IPS DF 6.9 (cell line): ENCODE results near the gene RER1.

Source experiments
- DNase-seq: peaks from one replicate; pipeline ENCODE4 v3.0.0-alpha.2; 2013; ENCODE audit warnings: low read depth, low spot score
- H3K27ac ChIP-seq: one replicate; pipeline ENCODE4 v1.5.1; 2013; ENCODE audit warnings: low read length, control low read depth
- H3K27me3 ChIP-seq: 2 replicates; pipeline ENCODE4 v1.6.1; 2013; ENCODE audit warnings: mild to moderate bottlenecking, low read length; ENCODE audit not compliant: control insufficient read depth, insufficient read depth
- H3K36me3 ChIP-seq: 2 replicates; pipeline ENCODE4 v1.6.1; 2013; ENCODE audit warnings: low read length; ENCODE audit not compliant: control insufficient read depth, insufficient read depth
- H3K4me1 ChIP-seq: 2 replicates; pipeline ENCODE4 v1.6.1; 2013; ENCODE audit warnings: low read length; ENCODE audit not compliant: control insufficient read depth, insufficient read depth
- H3K4me3 ChIP-seq: 2 replicates; pipeline ENCODE4 v1.5.1; 2013; ENCODE audit warnings: mild to moderate bottlenecking, low read length
- H3K9me3 ChIP-seq: 2 replicates; pipeline ENCODE4 v1.6.1; 2013; ENCODE audit warnings: low read length, inconsistent platforms; ENCODE audit not compliant: control insufficient read depth, insufficient read depth
- WGBS: extraction: QIAGEN DNeasy Blood & Tissue Kit; methylation state at CpG from one replicate; pipeline ENCODE4 v1.1.7; 2013; ENCODE audit warnings: mixed read lengths, missing lambda C conversion rate; ENCODE audit not compliant: insufficient read length, insufficient coverage; 5-methylcytosine and 5-hydroxymethylcytosine counted together

Gene RER1

DNA sequence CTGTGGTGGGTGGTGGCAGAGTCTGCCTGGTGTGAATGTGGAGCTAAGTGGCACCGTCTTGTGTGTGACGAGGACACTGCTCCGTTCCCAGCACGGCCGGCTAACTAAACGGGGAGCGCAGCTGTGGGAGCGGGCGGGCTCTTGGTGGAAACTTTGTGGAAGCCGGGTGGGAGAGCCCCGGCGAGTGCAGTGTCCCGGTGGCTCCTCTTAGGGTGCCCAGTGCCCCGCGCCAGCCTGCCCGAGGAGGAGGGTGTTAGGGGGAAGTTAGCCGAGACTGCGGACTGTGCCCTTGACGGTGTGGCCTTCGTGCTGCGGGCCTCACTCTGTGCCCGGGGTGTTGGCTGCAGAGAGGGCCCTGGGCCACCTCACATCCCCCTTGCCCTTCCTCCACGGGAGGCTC lies 10.8 kb downstream of the RER1 start:
- peaks cover 40% of the 10 kb centered on the region for H3K36me3 ChIP-seq
- no CpG with 5 or more reads among the region's 23 CpGs for WGBS
- DNase-seq: no peak
- H3K27me3 ChIP-seq: no peaks in the 10 kb centered on the region
- no peaks in the 10 kb centered on the region for H3K9me3 ChIP-seq
- no peaks in the 10 kb centered on the region; the same call in 1 of the 2 replicates for H3K4me1 ChIP-seq
- H3K4me3 ChIP-seq: no peak overlapping the region
- H3K27ac ChIP-seq: no peak overlapping the region

DNA sequence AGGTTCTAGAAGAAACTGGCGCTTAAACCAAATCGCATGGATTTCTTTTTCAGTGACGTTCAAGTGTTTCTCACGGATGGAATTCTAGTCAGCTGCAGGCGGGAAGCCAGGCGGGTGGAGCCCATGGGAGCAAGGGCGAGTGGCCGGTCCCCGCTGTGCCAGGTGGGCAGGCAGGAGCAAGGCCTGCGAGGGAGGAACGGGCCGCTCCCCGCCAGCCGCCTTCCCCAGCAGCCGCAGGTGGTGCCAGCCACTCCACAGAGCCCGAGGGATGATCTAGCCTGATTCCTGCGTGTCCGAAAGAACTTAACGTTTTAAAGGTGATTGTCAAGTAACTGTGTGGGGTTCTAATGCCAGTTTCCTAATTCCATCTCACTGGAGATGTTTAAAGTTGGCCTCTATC lies 11.6 kb downstream of the RER1 start:
- H3K4me3 ChIP-seq: no peak overlapping the region
- no peaks in the 10 kb centered on the region; the same call in 1 of the 2 replicates for H3K4me1 ChIP-seq
- DNase-seq: no peak
- no peak overlapping the region for H3K27ac ChIP-seq
- H3K36me3 ChIP-seq: peaks cover 39% of the 10 kb centered on the region
- H3K9me3 ChIP-seq: no peaks in the 10 kb centered on the region
- no peaks in the 10 kb centered on the region for H3K27me3 ChIP-seq
- no CpG with 5 or more reads among the region's 19 CpGs for WGBS

DNA sequence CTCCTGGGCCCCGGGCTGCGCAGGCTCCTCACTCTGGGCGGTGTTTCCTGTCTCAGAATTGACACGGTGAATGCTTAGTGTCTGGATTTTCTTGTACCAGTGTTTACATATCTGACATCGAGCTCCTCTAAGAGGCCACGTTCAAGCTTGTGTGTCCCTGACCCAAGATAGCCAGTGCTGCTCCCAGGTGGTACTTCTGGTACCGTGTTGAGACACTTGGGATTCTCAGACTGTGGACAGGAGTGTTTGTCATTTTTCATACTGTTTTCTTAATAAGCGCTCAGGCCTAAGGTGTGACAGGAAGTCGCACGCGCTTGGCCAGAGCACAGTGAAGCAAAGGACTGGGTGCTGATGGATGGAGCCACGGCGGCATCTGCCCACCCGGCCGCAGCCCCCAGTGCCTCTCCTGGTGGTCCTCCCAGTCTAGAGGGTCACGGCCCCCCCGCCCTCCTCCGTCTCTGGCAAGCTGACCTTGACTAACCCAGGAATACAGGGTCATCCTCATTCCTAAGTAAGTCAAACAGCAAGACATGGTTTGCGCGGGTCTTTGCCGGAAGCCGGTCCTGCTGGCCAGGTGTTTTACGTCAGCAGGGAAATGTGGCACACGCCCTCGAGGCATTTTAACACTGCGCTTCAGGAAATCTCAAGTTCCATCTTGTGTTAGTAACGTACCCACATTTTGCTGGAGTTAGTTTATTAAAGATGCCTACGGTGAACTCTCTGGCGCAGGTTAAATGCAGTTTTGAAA lies 12.7 kb downstream of the RER1 start:
- Histone ChIP-seq H3K27ac (no peak overlapping the region), H3K9me3 (no peaks in the 10 kb centered on the region), H3K4me3 (no peak overlapping the region), H3K36me3 (peaks cover 43% of the 10 kb centered on the region), H3K4me1 (no peaks in the 10 kb centered on the region; the same call in 1 of the 2 replicates), H3K27me3 (no peaks in the 10 kb centered on the region)
- DNase-seq: no peak
- WGBS: no CpG with 5 or more reads among the region's 29 CpGs

DNA sequence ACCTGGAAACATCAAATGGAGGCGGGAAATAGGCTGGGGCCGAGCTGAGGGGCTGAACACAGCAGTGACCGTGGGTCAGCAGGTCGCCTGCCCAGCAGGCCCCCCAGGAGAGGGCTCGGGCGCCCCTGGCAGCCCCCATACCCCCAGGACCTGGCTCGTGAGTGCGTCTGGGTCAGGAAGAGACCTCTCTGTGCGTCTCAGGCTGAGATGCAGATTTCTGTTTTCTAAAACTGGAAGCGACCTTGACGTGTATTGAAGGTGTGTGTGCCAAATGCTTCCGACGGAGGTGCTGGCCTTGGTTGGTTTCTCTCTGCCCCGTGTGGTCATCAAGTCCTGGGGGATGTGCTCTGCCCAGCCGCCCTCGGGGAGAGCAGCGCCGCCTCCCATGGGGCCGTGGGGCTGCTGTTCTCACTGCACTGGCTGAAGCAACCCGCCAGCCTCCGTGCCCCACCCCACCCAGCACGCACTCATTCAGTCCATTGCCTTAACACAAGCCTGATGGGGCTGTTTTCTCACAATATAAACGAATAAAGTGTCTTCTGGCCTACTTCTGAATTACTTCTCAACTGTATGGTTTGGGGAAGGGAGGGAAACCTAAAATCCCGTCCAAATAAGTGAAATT lies 13.4 kb downstream of the RER1 start:
- Histone ChIP-seq H3K4me1 (no peaks in the 10 kb centered on the region; the same call in 1 of the 2 replicates), H3K4me3 (no peak overlapping the region), H3K27me3 (no peaks in the 10 kb centered on the region), H3K9me3 (no peaks in the 10 kb centered on the region), H3K27ac (no peak overlapping the region), H3K36me3 (peaks cover 42% of the 10 kb centered on the region)
- no peak for DNase-seq
- WGBS: no CpG with 5 or more reads among the region's 24 CpGs

DNA sequence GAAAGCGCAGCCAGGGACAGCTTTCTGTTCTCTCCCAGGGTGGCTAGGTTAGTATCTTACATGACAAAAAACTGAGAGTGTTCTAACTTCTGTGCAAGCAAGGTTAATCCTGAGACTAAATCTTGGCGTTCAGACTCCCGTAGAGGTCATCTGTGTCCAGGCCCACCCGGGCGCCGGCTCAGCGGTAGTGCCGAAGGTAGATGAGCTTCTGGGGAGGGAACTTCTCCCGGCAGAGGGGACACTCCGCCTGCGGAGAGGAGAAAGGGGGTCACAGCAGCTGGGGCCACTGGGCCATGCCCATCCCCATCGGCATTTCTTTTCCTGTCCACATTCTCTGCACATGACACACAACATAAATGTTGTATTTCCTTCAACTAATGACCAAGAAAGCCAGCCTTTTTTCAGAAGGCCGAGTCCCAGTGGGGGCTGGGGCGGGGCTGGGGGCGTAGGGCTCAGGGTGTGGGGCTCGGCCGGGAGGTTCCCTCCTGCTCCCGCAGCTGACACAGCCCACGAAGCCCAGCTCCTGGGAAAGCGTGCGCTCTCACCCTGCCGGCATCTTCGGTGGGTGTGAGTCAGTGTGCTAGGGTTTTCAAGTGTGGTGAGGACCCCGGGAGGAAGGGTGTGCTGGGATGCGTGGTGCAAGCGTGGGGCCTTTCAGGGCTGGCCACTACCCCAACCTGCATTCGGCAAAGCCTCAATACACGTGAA lies 14.1 kb downstream of the RER1 start:
- H3K27me3 ChIP-seq: no peaks in the 10 kb centered on the region
- H3K27ac ChIP-seq: no peak overlapping the region
- H3K9me3 ChIP-seq: no peaks in the 10 kb centered on the region
- peaks cover 42% of the 10 kb centered on the region for H3K36me3 ChIP-seq
- no peak overlapping the region for H3K4me3 ChIP-seq
- DNase-seq: no peak
- no peaks in the 10 kb centered on the region; the same call in 1 of the 2 replicates for H3K4me1 ChIP-seq
- WGBS: no CpG with 5 or more reads among the region's 28 CpGs

DNA sequence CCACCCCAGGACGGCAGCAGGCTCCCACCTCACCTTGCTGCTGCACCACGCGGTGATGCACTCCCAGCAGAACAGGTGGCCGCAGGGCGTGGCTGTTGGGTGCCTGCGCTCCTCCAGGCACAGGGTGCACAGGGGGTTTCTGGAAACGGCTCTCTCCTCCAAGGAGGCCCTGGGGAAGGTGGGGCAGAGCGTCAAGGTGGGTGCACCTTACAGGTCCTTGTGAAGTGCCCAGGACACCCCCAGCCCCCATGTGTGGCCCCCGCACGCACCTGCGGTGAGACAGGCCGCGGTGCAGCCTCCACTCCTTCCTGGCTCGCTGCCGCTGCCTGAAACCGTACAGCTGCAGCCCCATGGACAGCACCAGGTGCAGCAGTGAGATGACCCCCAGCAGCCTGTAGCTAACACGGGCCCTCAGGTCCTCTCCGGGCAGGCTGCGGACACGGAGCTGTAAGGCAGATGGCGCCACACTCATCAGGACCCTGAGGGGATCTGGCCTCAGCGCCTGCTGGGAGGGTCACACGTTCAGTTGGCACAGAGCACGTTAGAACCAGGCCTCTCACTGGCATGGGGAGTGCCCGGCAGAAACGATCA lies 14.9 kb downstream of the RER1 start:
- H3K27ac ChIP-seq: no peak overlapping the region
- H3K36me3 ChIP-seq: peaks cover 39% of the 10 kb centered on the region
- no peaks in the 10 kb centered on the region; the same call in 1 of the 2 replicates for H3K4me1 ChIP-seq
- no peak overlapping the region for H3K4me3 ChIP-seq
- DNase-seq: no peak
- no peaks in the 10 kb centered on the region for H3K9me3 ChIP-seq
- WGBS: no CpG with 5 or more reads among the region's 26 CpGs
- H3K27me3 ChIP-seq: no peaks in the 10 kb centered on the region

DNA sequence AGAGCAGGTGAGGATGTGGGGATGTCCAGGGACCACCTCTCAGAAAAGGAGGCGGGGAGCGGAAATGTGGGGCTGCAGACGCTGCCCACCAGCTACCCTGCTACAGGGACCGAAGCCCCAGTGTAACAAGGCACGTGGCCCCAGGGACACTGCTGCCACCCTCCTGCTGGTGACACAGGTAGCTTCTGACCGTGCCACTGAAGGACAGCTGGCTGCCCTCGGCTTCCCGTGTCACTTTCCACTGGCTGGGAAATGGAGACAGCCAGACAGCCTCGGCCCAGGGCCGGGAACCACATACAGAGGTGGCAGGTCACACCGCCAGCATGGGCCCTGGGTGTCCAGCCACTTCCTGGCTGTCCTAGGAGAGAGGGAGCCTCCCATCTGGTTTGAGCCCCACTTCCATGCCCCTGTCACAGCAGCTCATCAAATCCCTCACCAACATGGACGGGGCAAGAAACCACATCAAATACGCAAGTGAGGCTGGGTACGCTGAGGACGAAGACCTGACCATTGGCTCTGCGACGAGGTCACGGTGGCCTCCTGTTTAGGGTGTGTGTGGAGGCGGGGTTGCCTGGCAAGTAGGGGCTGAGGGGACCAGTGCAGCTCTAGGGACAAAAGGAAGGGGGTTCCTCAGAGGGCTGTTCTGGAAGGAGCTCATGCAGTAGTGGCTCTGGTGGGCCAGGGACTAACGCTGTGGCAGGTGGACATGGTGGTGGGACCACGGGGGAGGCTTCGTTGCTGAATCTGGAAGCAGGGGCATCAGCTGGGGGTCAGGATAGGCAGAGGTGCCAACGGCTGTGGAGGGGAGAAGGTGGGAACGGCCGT lies 15.7 kb downstream of the RER1 start:
- WGBS: no CpG with 5 or more reads among the region's 25 CpGs
- Histone ChIP-seq H3K4me3 (no peak overlapping the region), H3K9me3 (no peaks in the 10 kb centered on the region), H3K36me3 (peaks cover 31% of the 10 kb centered on the region), H3K27ac (no peak overlapping the region), H3K4me1 (no peaks in the 10 kb centered on the region; the same call in 1 of the 2 replicates), H3K27me3 (no peaks in the 10 kb centered on the region)
- no peak for DNase-seq

DNA sequence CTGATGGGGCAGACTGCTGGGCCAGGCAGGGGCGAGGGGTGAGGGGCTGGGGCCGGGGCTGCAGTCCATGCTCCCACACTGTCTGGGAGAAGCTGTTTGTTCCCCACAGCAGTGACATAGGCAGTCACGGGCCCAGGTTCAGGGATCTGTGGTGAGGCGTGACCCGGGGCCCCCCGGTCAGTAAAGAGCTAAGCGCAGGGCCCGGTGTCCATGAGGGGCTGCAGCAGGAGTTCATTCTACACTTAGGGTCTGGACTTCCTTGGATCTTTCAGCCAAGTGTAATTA lies 16.3 kb downstream of the RER1 start:
- no peaks in the 10 kb centered on the region; the same call in 1 of the 2 replicates for H3K4me1 ChIP-seq
- no CpG with 5 or more reads among the region's 8 CpGs for WGBS
- peaks cover 25% of the 10 kb centered on the region for H3K36me3 ChIP-seq
- no peaks in the 10 kb centered on the region for H3K9me3 ChIP-seq
- H3K27me3 ChIP-seq: no peaks in the 10 kb centered on the region
- H3K4me3 ChIP-seq: no peak overlapping the region
- no peak for DNase-seq
- no peak overlapping the region for H3K27ac ChIP-seq

DNA sequence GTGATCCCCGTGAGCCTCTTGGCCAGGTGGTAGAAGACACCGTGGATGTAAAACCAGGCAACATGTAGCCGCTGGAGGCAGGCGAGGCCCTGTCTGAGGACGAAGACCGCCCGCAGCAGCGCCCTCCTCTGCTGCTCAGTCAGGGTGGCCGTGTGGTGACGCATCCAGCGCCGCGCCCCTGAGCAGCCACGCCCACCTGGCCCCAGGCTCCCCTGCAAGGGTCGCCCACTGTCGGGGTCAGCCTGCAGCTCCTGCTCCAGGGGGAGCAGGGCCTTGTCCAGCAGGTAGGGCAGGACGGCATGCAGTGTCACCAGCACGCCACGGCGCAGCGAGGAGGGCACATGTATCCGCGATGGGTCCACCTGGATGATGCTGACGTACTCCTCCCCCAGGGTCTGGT lies 16.8 kb downstream of the RER1 start:
- H3K27me3 ChIP-seq: no peaks in the 10 kb centered on the region
- H3K36me3 ChIP-seq: peaks cover 25% of the 10 kb centered on the region
- no peak overlapping the region for H3K27ac ChIP-seq
- H3K4me1 ChIP-seq: peaks cover 1% of the 10 kb centered on the region; the same call in 1 of the 2 replicates
- WGBS: no CpG with 5 or more reads among the region's 24 CpGs
- DNase-seq: no peak
- H3K9me3 ChIP-seq: no peaks in the 10 kb centered on the region
- H3K4me3 ChIP-seq: no peak overlapping the region

DNA sequence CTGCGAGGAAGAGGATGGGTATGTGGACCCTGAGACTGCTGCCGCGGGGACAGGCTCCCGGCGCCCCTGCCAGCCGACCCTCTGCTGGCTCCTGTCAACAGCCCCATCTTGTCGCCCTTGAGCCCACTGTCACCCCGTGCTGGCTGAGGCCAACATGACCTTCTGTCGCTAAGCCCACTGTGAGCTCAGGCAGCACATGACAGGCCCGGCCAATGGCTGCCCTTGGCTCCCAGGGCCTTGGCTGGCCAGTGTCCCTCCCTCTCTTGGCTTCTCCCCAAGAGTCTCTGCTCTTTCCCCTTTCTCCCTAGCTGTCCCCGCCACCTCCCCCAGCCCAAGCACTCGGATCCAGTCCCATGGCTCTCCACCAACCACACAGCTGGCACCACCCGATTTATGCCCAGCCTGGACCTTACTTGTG lies 17.2 kb downstream of the RER1 start:
- no peak for DNase-seq
- Histone ChIP-seq H3K36me3 (peaks cover 23% of the 10 kb centered on the region), H3K27ac (no peak overlapping the region), H3K4me3 (no peak overlapping the region), H3K4me1 (peaks cover 1% of the 10 kb centered on the region; the same call in 1 of the 2 replicates), H3K9me3 (no peaks in the 10 kb centered on the region), H3K27me3 (no peaks in the 10 kb centered on the region)
- WGBS: no CpG with 5 or more reads among the region's 13 CpGs
